Endothelial cell of hepatic sinusoid (primary cell): Measurements from ENCODE around the gene TOB2.
"Not testable (repeated sequence)": the region's sequence is repeated elsewhere in the genome, so short reads cannot be mapped to it uniquely, and the experiment has no call there.

Experiments used
- in situ Hi-C: cut with HindIII; loops from 2 replicates; pipeline ENCODE4 v1.10.0; 2017; ENCODE audit warnings: low sequenced_read_pairs

Gene TOB2

DNA sequence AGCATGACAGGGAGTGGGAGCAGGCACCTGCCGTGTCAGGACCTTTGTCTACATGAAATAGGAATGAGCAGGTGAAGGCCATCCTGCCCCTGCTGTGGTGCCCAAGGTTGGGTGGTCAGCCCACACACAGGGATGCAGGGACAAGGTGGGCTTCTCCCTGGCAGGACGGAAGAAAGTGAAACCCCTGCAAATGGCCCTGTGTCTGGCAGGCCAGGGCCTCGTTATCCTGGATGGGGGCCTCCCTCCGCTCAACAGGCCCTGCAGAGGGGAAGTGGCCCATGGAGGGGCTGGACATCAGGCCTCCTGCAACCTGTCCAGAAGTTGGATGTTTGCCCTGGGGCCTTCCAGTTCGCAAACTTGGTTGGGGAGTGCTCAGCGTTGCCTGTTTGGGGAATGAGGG, 14.9 kb downstream of the TOB2 start:
- in situ Hi-C loops = no loop called here

DNA sequence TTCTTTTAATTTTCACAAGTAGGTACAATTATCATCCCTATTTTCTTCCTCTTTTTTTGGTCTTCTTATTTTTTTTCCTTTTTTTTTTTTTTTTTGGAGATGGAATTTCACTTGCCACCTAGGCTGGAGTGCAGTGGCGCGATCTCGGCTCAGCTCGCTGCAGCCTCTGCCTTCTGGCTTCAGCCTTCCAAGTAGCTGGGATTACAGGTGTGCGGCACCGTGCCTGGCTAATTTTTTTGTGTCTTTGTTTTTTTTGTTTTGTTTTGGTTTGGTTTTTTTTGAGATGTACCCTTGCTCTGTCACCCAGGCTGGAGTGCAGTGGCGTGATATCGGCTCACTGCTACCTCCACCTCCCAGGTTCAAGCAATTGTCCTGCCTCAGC, 16.7 kb downstream of the TOB2 start:
- in situ Hi-C loops = no loop called here

DNA sequence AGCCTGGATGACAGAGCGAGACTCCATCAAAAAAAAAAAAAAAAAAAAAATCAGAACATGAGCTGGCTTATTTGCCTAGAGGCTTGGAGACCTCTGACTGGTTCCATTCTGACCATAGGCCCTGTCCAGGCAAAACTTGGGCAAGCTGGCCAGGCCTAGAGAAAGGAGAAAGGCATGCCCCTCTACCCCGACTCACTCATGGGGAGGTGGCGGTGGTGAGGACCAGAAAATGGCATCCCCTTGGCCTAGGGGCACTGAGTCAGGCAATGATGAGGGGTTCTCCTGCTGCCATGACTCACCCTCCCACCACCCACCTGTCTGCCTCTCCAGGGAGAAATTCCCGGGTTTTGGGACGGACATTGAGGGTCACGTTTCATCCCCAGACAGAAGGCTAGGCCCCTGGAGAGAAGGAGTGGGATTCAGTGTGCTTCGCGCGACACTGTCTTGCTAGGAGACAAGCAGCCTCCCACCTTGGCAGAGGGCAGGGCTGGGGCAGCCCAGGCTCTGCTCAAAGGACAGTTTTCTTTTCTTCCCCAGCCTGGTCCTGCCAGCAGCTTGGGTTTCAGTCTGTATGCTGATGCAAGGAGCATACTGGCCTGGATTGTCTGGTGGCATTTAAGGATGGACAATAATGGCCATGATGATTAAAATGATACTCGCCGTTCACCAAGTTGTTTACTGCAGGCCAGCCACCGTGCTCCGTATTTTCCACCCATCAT, 17.2 kb downstream of the TOB2 start:
- in situ Hi-C loops = no loop called here

DNA sequence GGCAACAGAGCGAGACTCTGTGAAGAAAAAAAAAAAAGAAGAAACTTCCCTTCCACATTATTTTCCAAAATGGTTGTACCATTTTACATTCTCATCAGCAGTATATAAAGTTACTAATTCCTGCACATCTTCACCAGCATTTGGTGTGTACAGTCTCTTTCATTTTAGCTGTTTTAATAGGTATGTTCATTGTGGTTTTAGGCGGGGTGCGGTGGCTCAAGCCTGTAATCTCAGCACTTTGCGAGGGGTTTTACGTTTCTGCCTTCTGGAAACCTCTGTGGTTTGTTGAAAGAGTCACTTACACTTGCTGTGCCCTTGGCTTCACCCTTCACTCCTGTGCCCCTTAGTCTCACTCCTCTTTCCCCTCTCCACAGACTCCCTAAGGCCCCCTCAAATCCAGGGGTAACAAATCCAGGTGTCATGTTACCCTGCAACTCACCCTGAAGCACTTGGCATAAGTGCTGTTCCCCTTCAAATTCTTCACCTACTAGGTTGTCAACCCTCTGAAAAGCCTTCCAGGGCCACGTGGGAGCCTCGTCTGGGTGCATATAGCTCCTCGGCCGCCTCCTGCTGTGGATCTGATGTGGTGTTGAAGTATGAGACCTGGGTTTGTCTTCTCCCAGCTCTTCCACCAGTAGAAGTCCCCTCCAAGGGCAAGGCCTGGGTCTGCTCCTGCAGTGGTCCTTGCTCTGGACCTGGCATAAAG, 20.8 kb downstream of the TOB2 start:
- in situ Hi-C loops = no loop called here

DNA sequence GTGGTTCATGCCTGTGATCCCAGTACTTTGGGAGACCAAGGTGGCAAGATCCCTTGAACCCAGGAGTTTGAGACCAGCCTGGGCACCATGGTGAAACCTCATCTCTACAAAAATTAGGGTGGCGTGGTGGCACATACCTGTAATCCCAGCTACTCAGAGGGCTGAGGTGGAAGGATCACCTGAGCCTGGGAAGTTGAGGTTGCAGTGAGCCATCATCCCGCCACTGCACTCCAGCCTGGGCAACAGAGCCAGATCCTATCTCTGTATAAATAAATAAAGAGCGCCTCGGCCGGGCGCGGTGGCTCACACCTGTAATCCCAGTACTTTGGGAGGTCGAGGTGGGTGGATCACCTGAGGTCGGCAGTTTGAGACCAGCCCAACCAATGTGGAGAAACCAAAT, 27.9 kb downstream of the TOB2 start:
- in situ Hi-C loops = no loop called here

DNA sequence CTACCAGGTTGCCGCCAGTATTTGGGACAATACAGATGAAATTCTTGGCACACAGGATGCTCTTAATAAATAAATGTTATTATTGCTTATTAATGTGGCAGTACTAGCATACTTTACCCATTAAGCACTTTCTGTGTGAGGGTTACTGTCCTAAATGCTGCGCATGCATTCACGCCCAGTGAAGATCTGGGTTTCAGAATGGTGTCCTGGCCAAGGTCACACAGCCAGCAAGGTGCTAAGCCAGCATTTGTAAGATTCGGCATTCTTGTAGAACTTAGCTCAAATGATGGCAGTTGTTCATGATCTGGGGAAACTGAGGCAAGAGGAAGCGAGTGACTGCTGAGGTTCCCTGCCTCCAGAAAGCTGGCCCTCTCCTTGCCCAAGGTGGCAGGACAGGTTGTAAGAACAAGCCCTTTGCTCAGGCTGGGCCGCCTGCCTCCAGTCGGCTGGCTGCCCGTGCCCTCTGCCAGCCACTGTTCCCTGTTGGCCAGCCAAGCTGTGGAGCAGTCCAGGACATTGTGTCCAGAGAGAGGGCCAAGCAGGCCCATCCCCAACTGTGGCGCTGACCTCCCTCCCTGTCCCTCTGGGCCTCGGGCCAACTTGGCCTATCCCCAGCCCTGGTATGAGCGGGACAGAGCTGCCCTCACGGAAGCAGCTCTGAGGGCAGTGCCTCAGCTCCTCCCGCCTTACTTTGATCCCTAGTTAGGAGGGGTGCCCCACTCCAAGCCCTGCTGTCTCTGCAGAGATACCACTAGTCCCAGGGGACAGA, 28.8 kb downstream of the TOB2 start:
- in situ Hi-C loops = no loop called here

DNA sequence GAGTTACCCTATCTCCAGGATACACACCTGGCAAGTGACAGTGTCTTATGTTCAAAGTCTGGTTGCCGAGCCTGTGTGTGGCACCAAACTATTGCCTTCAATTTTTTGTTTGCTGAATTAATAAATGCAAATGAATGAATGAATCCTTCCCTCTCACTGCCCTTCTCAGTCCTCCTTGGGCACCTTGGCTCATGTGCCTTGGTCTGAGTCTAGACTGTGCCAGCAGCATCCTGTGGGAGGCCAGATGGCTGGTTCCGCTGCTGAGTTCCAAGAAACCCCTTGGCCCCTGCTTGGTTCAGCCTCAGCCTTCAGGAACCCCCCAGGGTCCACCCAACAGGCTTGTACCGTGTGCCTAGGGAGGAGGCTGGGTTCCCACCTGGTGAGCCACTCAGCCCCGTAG, 31.0 kb downstream of the TOB2 start:
- in situ Hi-C loops = no loop called here

DNA sequence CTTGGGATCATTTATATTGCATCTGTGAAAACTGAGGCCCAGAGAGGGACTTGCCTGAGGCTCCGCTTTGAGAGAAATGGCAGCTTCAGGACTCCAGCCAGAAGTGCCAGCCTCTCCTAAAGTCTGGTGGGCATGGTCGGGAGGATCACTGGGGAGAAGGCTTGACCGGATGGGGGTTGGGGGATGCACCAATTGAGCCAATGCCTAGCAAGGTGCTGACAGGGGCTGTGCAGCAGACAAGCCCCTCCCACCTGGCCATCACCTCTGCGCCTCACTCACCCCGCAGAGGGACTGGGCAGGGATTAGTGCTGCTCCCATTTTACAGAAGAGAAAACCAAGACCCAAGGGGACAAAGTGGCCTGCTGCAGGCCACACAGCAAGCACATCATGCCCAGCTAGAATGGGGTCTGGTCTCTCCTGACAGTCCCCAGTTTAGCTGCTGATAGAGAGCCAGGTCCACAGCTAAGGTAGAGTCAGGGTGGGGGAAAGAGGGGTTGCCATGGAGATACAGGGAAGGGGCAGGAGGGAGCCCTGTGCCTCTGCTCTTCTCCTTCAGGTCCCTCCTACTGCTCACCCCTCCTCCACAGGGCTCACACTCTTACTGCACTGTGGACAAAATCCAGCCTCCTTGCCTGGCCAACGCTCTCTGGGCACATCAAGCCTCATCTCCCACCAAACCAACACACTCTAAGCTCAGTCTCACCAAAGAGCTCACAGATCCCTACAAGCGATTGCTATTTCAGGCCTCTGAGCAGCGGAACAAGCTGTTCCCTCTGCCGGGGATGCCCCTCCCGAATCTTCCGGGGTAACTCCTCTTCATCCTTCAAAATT, 35.4 kb downstream of the TOB2 start:
- in situ Hi-C loops = no loop called here

DNA sequence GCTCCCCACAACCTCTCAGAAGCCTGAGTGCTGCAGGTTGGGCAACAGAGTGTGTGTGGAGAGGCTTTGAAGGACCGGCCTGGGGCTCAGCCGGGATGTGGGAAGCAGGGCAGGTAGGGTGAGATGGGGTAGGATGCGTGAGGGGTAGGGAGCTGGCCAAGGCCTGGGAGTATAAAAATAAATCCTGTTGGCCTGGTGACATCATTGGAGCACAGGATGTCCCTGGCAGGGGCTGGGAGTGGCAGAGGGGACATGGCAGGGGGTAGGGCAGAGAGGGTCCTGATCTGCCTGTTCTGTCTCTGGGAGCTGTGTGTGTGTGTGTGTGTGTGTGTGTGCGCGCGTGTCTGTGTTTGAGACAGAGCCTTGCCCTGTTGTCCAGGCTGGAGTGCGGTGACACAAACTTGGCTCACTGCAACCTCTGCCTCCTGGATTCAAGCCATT, 36.3 kb downstream of the TOB2 start:
- in situ Hi-C loops = no loop called here

DNA sequence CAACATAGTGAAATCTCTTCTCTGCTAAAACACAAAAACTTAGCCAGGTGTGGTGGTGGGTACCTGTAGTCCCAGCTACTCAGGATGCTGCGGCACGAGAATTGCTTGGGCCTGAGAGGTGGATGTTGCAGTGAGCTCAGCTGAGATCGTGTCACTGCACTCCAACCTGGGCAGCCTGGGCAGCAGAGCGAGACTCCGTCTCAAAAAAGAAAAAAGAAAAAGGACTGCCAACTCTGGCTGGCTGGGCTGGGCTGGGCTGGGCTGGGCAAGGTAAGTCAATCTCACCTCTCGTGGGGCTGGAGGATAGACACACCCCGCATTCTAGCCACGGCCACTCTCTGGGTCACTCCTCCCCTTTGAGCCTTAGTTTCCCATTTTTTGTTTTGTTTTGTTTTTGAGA, 37.9 kb downstream of the TOB2 start:
- in situ Hi-C loops = no loop called here

DNA sequence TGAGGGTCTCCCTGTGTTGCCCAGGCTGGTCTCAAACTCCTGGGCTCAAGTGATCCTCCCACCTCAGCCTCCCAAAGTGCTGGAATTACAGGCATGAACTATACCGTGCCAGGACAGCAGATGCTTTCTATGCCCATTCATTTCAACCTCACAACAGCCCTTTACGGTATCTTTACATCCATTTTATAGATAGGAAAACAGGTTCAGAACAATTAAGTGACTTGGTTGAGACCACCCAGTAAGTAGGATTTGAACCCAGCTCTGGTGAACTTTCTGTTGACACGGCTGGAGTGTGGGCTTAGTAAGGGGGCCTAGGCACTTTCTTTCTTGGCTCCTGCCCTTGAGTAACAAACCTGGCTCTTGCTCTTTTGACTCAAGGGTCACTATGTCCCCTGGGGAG, 39.2 kb downstream of the TOB2 start:
- in situ Hi-C loops = no loop called here

DNA sequence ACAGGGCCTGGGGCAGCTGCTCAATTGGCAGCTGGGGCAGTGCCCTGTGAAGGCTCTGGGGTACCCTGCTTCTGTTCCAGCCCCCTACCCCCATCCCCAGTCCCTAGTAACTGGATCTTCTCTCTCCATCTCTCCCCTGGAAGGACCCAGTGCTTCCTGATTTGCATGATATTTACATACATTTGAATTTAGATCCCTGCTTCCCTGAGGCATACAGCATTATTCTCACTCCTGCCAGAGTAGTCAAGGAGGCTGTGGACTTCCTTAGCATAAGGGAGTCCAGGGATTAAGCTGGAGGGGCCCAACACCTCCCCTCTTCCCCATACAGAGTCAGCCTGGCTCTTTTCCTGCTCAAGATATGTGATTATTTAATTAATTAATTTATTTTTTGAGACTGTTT, 40.2 kb downstream of the TOB2 start:
- in situ Hi-C loops = no loop called here

DNA sequence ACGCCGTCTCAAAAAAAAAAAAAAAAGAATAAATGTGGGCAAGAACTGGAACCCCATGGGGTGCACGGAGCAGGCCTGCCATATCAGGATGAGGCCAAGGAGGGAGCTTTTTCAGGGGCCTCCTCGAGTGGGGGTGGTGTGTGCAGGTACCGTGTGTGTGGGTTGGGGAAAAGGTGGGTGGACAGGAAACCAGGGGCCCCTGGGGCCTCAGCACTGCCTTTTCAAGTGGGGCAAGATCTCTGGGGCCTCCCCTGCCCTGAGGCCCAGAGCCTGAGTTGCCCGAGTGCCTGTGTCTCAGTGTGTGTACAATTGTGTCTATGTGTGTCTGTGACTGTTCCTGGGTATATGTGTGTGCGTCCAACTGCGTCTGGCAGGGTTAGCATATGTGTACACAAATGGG, 41.0 kb downstream of the TOB2 start:
- in situ Hi-C loops = no loop called here

DNA sequence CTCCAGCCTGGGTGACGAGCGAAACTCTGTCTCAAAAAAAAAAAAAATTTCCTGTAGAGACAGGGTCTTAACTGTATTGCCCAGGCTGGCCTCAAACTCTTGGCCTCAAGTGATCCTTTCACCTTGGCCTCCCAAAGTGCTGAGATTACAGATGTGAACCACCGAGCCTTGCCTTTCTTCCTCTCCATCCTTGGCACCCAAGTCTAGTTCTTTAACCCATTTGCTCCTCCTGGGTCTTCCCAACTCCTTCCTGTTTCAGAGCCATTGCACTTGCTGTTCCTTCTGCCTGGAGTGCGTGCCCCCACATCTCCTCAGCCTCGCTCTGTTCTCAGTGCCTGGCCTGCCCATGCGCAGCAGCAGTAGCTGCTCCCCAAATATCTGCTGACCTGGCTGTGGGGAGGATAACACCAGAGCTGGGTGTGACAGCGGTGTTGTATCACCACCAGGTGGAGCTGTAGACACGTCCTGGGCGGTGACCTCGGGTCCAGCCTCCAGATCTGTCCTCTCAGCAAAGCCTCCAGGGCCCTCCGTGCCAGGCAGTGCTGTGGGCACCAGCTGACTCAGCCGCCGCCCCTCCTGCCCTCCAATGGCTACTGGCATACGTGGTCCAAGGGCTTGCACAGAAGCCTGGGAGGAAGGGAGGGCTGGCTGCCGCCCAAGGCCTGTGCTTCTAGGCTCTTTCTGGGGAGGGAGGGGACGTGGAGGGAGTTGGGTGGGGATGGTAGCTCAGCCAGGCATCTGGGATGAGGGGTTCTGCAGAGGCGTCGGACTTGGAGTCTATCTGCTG, 42.9 kb downstream of the TOB2 start:
- in situ Hi-C loops = no loop called here

DNA sequence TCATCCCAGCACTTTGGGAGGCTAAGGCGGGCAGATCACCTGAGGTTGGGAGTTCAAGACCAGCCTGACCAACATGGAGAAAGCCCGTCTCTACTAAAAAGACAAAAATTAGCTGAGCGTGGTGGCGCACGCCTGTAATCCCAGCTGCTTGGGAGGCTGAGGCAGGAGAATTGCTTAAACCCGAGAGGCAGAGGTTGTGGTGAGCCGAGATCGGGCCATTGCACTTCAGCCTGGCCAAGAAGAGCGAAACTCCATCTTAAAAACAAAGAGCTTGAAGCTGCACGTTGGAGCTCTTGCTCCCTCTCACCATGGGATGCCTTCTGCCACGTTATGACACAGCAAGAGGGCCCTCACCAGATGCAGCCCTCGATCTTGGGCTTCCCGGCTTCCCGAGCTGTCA, 43.8 kb downstream of the TOB2 start:
- in situ Hi-C loops = not testable (repeated sequence)

DNA sequence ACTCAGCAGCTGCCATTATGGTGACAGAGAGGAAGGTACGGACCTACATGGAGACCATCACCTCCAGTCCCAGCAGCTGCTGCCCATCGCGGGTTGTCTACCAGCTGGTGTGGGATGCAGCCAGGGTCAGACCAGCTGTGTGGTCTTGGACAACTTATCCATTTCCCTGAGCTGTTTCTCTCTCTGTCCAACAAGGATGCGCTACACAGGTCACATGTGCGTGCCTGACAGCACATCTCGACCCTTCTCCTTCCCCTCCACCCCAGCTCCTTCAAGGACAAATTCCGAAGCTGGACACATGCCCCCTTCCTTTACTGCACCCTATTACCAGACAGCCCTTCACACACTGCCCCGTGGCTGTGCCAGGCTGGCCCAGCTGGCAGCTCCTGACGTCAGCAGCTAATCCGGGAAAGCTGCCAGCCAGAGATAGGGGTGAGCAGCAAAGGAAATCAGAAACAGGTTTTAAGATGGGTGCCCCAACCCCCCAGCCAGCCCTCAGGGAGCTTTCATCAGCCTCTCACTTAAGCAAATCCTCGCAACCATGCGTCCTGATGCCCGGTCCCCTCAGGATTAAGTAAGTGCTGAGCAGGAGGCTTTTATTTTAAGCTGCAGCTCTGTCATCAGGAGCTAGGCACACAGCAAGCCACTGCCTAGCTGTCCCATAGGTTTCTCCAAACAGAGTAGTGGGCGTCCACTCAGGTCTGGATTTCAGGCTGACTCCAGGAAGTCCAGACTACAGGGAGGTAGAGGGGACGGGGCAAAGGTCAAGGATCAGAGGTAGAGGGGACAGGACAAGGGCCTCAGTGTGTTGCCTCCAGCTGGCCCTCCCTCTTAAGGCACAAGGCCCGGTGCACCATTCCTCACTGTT, 44.6 kb downstream of the TOB2 start:
- in situ Hi-C loops = no loop called here

DNA sequence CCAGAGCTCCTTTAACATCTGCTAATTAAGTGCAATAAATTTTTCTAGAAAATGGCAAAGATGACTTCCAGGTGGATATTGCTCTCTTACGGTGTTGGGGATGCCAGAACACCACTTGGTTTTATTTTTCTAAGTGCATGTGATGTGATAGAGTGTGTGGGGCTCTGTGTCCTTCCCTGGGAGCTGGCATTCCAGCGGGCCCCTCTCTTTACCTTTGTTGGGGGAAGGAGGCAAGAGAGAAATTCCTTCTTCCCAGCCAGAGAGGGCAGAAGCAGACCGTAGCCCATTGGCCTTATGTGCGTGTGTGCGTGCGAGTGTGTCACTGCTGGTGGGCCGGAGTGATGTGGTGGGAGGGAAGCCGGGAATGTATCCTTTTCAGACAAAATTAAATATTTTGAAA, 47.7 kb downstream of the TOB2 start:
- in situ Hi-C loops = no loop called here

DNA sequence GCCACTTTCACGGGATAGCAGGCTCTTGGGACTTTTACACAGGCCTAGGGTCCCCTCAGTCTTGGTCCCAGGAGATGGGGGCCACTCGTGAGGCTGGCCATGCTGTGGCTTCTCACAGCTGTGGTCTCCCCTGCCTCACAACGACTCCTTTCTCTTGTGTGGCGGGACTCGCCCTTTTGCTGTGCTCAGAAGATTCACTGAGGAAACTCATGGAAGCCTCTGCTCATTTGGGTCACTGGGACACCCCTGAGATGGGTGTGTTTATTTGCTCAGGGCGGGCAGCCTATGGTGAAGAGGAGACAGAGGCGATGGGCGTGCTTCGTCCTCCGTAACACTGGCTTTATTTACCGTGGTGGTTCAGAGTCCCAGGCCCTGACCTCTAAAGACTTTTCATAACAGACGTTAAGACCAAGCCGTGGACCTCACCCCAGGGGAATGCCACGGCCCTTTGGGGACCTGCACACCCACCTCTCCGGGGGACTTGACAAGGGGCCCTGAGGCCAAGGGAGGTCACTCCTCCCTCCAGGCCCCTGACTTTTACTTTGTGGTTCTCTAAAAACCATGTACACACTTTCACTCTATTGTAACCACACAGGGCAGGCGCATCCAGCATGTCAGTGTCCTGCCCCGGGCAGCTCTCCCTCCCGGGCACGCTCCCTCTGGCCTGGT, 49.3 kb downstream of the TOB2 start:
- in situ Hi-C loops = no loop called here
